ENCODE results near the gene TULP1.

GRCh38 chr6:35465646-35466045 is 47.0 kb downstream of the TULP1 start:
- TF ChIP-seq CTCF (IDR thresholded peaks at IDR 0.05), result no peak
- no peak for TF ChIP-seq POLR2AphosphoS5 (IDR thresholded peaks at IDR 0.05)

Measured in suprapubic skin (tissue), 3 donors.